ENCODE results near the gene PTPRT.

The PTPRT gene

DNA sequence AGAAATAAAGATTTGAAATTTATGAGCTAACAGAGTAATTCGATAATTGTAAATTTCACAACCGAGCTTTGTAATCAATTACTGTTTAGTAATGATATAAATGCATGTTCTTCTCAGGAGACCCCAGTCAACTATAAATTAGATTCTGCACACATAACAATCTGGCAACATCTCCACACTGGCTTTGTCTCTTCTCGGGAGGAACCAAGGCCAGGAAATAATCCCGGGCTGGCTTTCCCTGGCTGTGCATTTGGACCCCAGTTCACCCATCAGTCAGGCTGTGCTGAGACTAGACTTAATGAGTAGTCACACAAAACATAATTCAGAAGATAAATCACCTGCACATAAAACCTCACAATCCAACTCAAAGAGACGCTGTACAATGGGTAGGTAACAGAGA, 65.5 kb downstream of the PTPRT start:
- no peak for DNase-seq (ENCODE audit: low read depth)
- TF ChIP-seq, protein P1, sequence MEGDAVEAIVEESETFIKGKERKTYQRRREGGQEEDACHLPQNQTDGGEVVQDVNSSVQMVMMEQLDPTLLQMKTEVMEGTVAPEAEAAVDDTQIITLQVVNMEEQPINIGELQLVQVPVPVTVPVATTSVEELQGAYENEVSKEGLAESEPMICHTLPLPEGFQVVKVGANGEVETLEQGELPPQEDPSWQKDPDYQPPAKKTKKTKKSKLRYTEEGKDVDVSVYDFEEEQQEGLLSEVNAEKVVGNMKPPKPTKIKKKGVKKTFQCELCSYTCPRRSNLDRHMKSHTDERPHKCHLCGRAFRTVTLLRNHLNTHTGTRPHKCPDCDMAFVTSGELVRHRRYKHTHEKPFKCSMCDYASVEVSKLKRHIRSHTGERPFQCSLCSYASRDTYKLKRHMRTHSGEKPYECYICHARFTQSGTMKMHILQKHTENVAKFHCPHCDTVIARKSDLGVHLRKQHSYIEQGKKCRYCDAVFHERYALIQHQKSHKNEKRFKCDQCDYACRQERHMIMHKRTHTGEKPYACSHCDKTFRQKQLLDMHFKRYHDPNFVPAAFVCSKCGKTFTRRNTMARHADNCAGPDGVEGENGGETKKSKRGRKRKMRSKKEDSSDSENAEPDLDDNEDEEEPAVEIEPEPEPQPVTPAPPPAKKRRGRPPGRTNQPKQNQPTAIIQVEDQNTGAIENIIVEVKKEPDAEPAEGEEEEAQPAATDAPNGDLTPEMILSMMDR (conservative IDR thresholded peaks at IDR 0.05; ENCODE audit: low read length) = no peak
- H3K4me3 ChIP-seq (ENCODE audit: low read length) = no peak overlapping the region

DNA sequence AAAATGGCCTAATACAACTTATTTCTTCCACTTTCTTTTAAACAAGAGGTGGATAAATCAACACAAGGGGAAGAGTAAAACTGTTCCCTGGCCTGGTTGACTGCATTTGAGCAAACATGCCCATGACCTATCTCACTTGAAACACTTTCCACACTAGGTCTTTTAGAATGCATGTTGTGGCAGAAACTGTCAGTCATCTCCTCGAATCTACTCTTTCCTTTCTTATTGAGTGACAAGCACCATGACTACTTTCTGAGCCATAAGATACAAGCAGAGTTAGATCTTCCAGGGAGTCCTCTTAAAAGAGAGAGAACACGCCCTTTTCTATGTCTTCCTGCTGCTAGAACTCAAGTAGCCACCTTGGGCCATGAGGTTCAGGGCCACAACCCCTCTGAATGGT, 66.5 kb downstream of the PTPRT start:
- TF ChIP-seq, protein P1 (conservative IDR thresholded peaks at IDR 0.05; ENCODE audit: low read length) = no peak
- H3K4me3 ChIP-seq (ENCODE audit: low read length) = no peak overlapping the region
- no peak for DNase-seq (ENCODE audit: low read depth)

- TF ChIP-seq, protein P1 (conservative IDR thresholded peaks at IDR 0.05; ENCODE audit: low read length) = no peak
- DNase-seq (ENCODE audit: low read depth) = no peak
- no peak overlapping the region for H3K4me3 ChIP-seq (ENCODE audit: low read length)
Measured at GRCh38 chr20:43119720-43120119, 70.0 kb downstream of the PTPRT start.

GRCh38 chr20:43102394-43102793, 87.3 kb downstream of the PTPRT start:
- TF ChIP-seq, protein P1 (conservative IDR thresholded peaks at IDR 0.05; ENCODE audit: low read length) = no peak
- DNase-seq (ENCODE audit: low read depth) = no peak
- no peak overlapping the region for H3K4me3 ChIP-seq (ENCODE audit: low read length)

- no peak for DNase-seq (ENCODE audit: low read depth)
- TF ChIP-seq, protein P1 (conservative IDR thresholded peaks at IDR 0.05; ENCODE audit: low read length) = no peak
- no peak overlapping the region for H3K4me3 ChIP-seq (ENCODE audit: low read length)
Measured at GRCh38 chr20:43096931-43097260, 92.8 kb downstream of the PTPRT start.

- no peak for DNase-seq (ENCODE audit: low read depth)
- no peak overlapping the region for H3K4me3 ChIP-seq (ENCODE audit: low read length)
- TF ChIP-seq, protein P1 (conservative IDR thresholded peaks at IDR 0.05; ENCODE audit: low read length) = no peak
Measured at GRCh38 chr20:43096126-43096930, 93.4 kb downstream of the PTPRT start.

- DNase-seq (ENCODE audit: low read depth) = no peak
- TF ChIP-seq, protein P1 (conservative IDR thresholded peaks at IDR 0.05; ENCODE audit: low read length) = no peak
- no peak overlapping the region for H3K4me3 ChIP-seq (ENCODE audit: low read length)
Measured at GRCh38 chr20:43095034-43095433, 94.7 kb downstream of the PTPRT start.

All from AG10803 (cell line).